Right atrium auricular region (tissue), 2 donors: ENCODE data around the gene LATS1. TPM values are rescaled to one million over a fixed set of nuclear protein-coding genes. Genes with fewer than 3 reads are reported as not detected.
"Not testable (repeated sequence)": the region's sequence is repeated elsewhere in the genome, so short reads cannot be mapped to it uniquely, and the experiment has no call there.

Source experiments
- DNase-seq: peaks from one replicate; pipeline ENCODE4 v3.0.0-alpha.2; 2019; ENCODE audit warnings: low spot score
- H3K27ac ChIP-seq, 2 donors: fragments of 200-600 bp; sonication (generic); 1 replicate in 1 of 2; 2 replicates in 1 of 2; pipeline ENCODE4 v1.5.1; 2016 to 2019
- H3K27me3 ChIP-seq, 2 donors: fragments of 200-600 bp; sonication (generic); one replicate each; pipeline versions ENCODE4 v1.5.1 to v1.6.0; 2017 to 2019
- H3K36me3 ChIP-seq: fragments of 200-600 bp; sonication (generic); one replicate; pipeline ENCODE4 v1.5.1; 2016
- H3K4me1 ChIP-seq, 2 donors: fragments of 200-600 bp; sonication (generic); one replicate each; pipeline versions ENCODE4 v1.5.1 to v1.6.0; 2017 to 2019
- H3K4me3 ChIP-seq, 2 donors: fragments of 200-600 bp; sonication (generic); 1 replicate in 1 of 2; 2 replicates in 1 of 2; pipeline ENCODE4 v1.5.1; 2017 to 2019; ENCODE audit warnings: mild to moderate bottlenecking in 1 of 2, moderate library complexity in 1 of 2
- H3K9me3 ChIP-seq, 2 donors: fragments of 200-600 bp; sonication (generic); one replicate each; pipeline ENCODE4 v1.5.1; 2019
- CTCF ChIP-seq, 2 donors: fragments of 200-600 bp; sonication (generic); IDR thresholded peaks; one replicate each; pipeline ENCODE4 v1.5.1; 2019; ENCODE audit warnings: antibody characterized with exemption in 2 of 2
- total RNA-seq, 2 donors: library from RNA; depleted of rRNA; stranded (reverse); fragments of >200 nt; gene quantifications; one replicate each; pipeline ENCODE4 v1.1.0, GENCODE V29; 2016

LATS1 gene
- total RNA-seq, 2 donors from 2014 or later: 10.5 to 13.7 TPM

GRCh38 chr6:149750136-149750609 lies 32.3 kb upstream of the LATS1 start:
- peaks cover 0 to 35% of the 10 kb centered on the region in 2 donors for H3K4me1 ChIP-seq

DNA sequence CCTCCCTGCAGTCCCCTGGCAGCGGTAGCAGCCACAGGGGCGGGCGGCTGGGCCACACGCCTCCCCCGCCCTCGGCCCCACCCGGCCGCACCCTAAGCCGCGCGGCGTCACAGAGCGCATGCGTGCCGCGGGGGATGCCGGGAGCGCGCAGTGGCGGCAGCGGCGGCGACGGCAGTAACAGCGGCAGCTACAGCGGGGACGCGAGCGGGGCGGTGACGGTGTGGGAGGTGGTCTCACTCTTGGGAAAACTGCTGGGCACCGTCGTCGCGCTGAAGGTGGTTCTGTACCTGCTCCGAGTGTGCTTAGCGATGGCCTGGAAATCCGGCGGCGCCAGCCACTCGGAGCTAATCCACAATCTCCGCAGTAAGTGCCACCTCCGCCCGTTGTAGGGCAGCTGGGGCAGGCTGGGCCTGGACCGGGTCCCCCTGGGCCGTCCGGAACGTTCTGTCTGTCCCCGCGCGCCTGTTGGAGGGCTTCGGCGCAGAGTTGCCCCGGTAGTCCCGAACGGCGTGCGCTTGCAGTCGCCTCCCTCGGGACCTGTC lies 31.8 kb upstream of the LATS1 start, which contains the start of gene PCMT1:
Gene PCMT1 (plus strand): TSS at position 148 of the 542 bp plus-strand sequence. CDS start 161 bp downstream, at position 309.
- peak within 1 kb of the TSS; percentile 91 to 94 for H3K27ac ChIP-seq
- peaks cover 0 to 38% of the 10 kb centered on the region in 2 donors for H3K4me1 ChIP-seq
- H3K27me3 ChIP-seq: no peaks in the 10 kb centered on the region
- no peaks in the 10 kb centered on the region for H3K36me3 ChIP-seq
- H3K9me3 ChIP-seq: no peaks in the 10 kb centered on the region
- peak; percentile 84 for DNase-seq
- TF ChIP-seq CTCF (IDR thresholded peaks at IDR 0.05): no peak
- H3K4me3 ChIP-seq: peak within 1 kb of the TSS; percentile 88 to 99

More at GRCh38 chr6:149750136-149750609, 32.3 kb upstream of the LATS1 start:
- no peaks in the 10 kb centered on the region for H3K27me3 ChIP-seq
- TF ChIP-seq CTCF (IDR thresholded peaks at IDR 0.05): no peak
- H3K36me3 ChIP-seq: no peaks in the 10 kb centered on the region
- no peak for DNase-seq
- no peaks in the 10 kb centered on the region for H3K9me3 ChIP-seq
- H3K27ac ChIP-seq: peak overlapping the region; percentile 91 to 94
- peak overlapping the region; percentile 88 to 99 for H3K4me3 ChIP-seq

DNA sequence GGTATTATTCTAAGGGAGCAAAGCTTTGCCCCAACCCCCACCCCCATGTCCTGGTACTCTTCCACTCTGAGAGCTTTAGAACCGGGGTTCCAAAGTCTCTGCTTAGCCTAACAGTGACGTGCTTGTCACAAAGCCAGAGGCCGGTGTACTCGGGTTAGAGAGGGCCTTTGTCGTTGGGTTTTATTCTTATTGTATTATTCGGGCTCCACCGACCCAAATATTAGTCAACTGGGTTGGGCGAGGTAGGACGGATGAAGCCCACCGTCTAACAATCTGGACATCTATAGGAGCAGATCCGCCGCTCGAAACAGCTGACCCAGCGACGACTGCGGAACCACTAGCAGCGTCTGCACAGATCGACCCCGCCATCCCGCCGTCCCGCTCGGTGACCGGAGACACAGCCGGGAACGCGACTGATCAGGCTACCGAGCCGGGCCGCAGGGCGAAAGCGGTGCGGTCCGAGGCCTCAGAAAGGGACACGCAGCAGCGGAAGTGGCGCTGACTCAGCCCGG lies 31.2 kb upstream of the LATS1 start:
- not testable (repeated sequence) for H3K9me3 ChIP-seq, H3K36me3 ChIP-seq, DNase-seq, H3K27me3 ChIP-seq
- Histone ChIP-seq H3K4me3 (peak overlapping the region; percentile 88 to 99), H3K27ac (peak overlapping the region; percentile 91 to 94), H3K4me1 (peaks cover 0 to 38% of the 10 kb centered on the region in 2 donors)

- peak within 1 kb of the TSS; percentile 65 to 73 for H3K27ac ChIP-seq
- TF ChIP-seq CTCF (IDR thresholded peaks at IDR 0.05): peak; percentile 30 to 76
- no peaks in the 10 kb centered on the region for H3K27me3 ChIP-seq
- H3K4me3 ChIP-seq: peak within 1 kb of the TSS; percentile 72 to 74
- peaks cover 19% of the 10 kb centered on the region for H3K36me3 ChIP-seq
- peak; percentile 92 for DNase-seq
- H3K4me1 ChIP-seq: peaks cover 0 to 29% of the 10 kb centered on the region in 2 donors
- no peaks in the 10 kb centered on the region for H3K9me3 ChIP-seq
These were observed 28.4 kb upstream of the LATS1 start, which contains the start of gene NUP43 for GRCh38 chr6:149746147-149746946. Gene NUP43 (minus strand): TSS chr6:149746529. CDS start chr6:149746495, 34 bp downstream.

- Histone ChIP-seq H3K4me3 (peak overlapping the region; percentile 72 to 74), H3K4me1 (peaks cover 0 to 18% of the 10 kb centered on the region in 2 donors), H3K36me3 (peaks cover 24% of the 10 kb centered on the region)
- H3K27ac ChIP-seq, DNase-seq, H3K27me3 ChIP-seq, H3K9me3 ChIP-seq: not testable (repeated sequence)
These were observed 27.4 kb upstream of the LATS1 start for GRCh38 chr6:149745252-149745651.

DNA sequence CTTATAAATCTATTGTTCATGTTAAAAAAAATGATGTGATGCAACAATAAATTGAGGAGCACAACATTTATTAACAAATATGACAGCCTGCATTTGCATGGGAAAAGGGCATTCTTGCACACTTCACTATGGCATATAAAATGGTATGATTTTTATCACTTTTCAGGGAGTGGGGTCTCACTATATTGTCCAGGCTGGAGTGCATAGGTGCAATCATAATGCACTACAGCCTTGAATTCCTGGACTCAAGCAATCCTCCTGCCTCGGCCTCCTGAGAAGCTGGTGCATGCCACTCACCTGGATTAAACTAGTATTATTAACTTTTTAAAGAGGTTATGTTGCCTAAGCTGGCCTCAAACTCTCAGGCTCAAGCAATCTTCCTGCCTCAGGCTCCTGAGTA lies 17.0 kb upstream of the LATS1 start:
- no peak for TF ChIP-seq CTCF (IDR thresholded peaks at IDR 0.05)
- DNase-seq: no peak
- H3K9me3 ChIP-seq: no peaks in the 10 kb centered on the region
- H3K4me3 ChIP-seq: no peak overlapping the region
- H3K27me3 ChIP-seq: no peaks in the 10 kb centered on the region
- peaks cover 60% of the 10 kb centered on the region for H3K36me3 ChIP-seq
- no peak overlapping the region for H3K27ac ChIP-seq
- H3K4me1 ChIP-seq: no peaks in the 10 kb centered on the region
